GM18520 (cell line): Measurements from ENCODE around the gene STH.

Experiments
- ATAC-seq: cut with Tn5 transposase; IDR thresholded peaks from one replicate; pipeline ENCODE4 v1.9.1; 2021; ENCODE audit not compliant: unreplicated experiment

Gene STH

GRCh38 chr17:45966606-45967280 lies 32.3 kb upstream of the STH start:
- no peak for ATAC-seq

- no peak for ATAC-seq
Measured at GRCh38 chr17:45967378-45967777, 31.7 kb upstream of the STH start.

- no peak for ATAC-seq
Measured at GRCh38 chr17:45968732-45969131, 30.3 kb upstream of the STH start.

DNA sequence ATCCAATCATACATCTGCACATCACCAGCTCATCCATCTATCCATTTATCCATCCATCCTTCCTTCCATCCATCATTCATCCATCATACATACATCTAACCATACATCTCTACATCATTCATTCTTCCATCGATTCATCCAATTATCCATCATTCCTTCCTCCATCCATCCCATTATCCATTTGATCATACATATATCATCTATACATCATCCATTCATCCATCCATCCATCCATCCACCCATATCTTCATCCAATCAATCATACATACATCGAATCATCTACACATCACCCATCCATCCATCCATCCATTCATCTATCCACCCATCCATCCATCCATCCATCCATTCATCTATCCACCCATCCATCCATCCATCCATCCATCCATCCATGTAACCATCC lies 29.3 kb upstream of the STH start:
- no peak for ATAC-seq

DNA sequence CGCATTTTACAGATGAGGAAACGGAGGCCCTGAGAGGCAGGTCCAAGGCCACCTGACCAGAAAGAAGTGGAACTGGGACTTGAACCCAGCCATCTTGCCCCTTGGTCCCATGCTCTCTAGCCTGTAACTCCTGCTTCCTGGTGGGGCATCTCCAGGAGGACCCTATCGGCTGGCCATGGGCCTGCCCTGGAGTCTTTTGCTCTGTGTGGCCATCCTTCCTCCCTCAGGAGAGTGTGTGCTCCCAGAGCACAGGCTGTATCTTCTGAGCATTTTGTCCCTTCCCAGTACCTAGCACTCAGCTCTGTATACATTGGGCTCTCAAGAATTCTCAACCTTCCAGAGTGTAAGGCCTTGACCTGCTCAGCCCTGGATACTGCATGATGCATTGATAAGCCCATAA lies 28.4 kb upstream of the STH start:
- no peak for ATAC-seq

GRCh38 chr17:45971698-45972141 lies 27.3 kb upstream of the STH start:
- ATAC-seq: no peak

DNA sequence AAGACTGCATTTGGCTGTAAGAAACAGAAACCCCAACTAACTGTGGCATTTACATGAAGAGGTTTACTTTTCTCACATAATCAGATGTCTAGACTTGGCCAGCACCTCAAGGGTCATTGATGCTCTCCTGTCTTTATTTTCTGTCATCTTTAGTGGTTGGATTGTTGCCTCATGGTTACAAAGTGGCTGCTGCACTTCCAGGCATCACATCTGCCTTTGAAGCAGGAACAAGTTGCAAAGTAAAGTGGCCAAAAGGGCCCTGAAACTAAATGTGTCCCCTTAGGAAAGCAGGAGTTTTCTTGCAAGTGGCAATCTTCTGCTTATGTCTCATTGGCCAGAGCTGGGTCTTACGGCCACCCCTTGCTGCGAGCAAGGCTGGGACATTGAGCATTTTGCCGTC lies 26.5 kb upstream of the STH start:
- no peak for ATAC-seq

DNA sequence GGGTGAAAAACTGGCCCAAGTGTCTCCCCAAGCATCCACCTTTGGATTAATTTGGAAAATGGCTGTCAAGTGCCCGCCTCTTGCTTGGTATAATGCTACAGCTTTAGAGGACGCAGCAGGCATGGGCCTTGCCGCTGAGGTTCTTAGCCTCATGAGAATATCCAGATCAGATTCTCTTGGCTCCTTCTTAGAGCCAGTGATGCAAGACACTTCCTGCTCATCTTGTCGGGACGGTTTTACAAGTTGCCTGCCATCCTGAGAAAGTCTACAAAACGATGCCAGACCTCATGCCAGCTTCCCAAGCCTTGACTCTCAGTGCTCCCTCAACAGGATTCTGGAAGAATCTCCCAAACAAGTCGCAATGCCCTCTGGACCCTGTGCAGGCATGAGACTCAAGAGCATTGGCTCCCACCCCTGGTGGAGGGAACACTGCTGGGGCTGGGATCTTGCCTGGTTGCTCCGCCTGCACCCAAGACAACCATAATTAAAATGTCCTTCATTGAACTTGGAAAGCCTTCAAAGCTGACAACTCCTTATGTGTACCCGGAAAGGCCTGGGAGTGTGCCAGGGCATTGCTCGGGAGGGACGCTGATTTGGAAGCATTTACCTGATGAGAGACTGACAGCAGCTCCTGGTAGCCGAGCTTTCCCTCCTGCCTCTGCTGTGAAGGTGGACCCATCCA lies 25.8 kb upstream of the STH start:
- ATAC-seq: no peak

DNA sequence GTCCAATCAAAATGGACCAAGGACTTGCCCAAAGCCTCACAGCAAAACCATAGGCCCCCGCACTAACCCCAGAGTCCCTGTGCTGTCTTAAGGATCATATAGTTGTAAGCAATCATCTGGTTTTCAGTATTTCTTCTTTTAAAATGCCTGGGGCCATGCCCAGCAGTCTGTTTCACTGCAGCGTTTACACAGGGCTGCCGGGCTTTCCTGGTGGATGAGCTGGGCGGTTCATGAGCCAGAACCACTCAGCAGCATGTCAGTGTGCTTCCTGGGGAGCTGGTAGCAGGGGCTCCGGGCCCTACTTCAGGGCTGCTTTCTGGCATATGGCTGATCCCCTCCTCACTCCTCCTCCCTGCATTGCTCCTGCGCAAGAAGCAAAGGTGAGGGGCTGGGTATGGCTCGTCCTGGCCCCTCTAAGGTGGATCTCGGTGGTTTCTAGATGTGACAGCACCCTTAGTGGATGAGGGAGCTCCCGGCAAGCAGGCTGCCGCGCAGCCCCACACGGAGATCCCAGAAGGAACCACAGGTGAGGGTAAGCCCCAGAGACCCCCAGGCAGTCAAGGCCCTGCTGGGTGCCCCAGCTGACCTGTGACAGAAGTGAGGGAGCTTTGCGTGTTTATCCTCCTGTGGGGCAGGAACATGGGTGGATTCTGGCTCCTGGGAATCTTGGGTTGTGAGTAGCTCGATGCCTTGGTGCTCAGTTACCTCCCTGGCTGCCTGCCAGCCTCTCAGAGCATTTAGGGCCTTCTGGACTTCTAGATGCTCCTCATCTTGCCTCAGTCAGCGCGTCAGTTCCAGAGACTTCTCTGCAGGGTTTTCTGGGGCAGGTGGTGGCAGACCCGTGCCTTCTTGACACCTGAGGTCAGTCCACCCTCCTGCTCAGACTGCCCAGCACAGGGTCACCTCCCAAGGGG lies 24.8 kb upstream of the STH start:
- no peak for ATAC-seq

- ATAC-seq: no peak
Measured at GRCh38 chr17:45974916-45975630, 24.0 kb upstream of the STH start.

DNA sequence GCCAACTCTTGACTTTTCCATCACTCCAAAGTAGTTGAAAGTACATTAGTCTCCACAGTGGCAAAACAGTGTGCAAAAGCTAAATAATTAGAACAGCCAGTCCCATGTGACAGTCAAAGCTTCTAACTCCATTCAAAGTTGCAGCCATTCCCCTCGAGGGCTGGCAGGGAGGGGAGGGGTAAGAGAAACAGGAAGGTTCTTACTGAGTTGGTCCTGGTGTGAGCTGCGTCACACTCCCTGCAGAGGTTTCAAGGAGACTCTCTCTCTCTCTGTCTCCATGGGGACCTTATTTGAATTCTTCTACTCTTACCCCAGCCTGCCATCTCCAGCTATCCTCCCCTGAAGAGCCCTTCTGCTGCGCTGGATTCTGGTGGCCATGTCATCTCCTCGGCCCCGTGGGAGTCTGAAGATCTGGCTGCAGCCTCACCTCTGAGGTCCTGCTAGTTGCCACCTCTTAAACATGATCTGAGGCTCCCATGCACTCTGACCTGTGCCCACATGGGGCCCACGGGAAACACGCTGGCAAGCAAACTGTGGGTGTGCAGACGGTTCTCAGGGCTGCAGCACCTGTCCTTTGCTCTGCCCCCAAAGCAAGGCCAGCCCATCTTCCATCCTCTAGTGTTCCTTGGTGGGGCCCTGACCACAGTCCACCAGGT lies 23.3 kb upstream of the STH start:
- no peak for ATAC-seq

GRCh38 chr17:45976391-45976754 lies 22.7 kb upstream of the STH start:
- no peak for ATAC-seq

DNA sequence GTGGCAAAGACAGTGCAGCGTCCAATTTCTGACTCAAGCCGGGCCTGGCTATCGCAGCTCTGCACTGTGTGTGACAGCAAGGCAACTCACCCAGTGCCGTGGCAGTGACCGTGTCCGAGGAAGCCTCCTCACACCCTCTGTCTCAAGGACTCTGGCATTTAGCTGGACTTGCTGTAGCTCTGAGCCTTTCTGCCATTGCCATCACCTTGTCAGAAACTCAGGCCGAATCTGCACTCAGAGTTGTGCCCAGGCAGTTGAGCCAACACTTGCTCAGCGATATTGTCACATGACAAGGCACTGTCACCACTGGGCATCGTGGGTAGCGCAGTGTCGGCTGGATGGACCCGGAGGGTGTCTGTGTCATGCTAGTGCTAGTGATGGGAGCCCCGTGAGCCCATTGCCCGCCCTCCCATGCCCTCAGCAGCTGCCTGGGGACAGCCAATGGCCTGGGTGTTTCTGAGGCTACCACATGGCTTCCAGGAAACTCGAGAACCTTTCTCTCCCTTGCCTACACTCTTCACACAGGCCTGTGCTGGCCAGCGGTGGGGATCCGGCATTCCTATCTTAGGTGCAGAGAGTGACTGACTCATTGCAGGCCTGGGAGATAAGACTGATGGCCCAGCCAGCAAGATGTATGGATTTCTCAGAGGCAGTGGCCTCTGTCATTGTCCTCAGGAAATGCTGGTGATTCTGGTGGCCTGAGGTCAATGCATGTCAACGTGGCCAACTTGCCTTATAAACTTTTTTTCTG lies 22.1 kb upstream of the STH start:
- ATAC-seq: no peak

- ATAC-seq: no peak
Measured at GRCh38 chr17:45977506-45977824, 21.6 kb upstream of the STH start.

DNA sequence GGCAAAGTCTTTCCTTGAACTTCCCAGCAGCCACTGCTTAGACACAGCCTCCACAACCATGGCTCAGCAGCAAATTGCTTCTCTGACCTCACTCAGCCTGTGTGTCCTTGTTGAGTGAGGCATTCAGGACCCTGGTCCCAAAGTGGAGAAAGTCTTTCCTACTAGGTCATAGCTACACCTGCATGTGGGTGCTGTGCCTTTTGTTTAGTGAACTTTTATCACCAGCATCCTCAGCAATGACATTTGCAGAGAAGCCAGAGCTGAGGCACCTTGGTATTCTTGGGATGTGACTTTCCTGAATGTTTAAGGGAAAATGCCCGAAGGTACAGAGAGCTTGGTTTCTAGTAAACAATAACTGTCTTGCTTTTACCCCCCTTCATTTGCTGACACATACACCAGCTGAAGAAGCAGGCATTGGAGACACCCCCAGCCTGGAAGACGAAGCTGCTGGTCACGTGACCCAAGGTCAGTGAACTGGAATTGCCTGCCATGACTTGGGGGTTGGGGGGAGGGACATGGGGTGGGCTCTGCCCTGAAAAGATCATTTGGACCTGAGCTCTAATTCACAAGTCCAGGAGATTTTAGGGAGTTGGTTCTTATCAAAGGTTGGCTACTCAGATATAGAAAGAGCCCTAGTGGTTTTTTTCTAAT lies 20.9 kb upstream of the STH start:
- no peak for ATAC-seq

GRCh38 chr17:45979137-45979536 lies 19.9 kb upstream of the STH start:
- no peak for ATAC-seq

- no peak for ATAC-seq
Measured at GRCh38 chr17:45980855-45981254, 18.2 kb upstream of the STH start.

GRCh38 chr17:45981306-45981705 lies 17.7 kb upstream of the STH start:
- no peak for ATAC-seq

GRCh38 chr17:45982791-45983613 lies 16.0 kb upstream of the STH start:
- ATAC-seq: no peak
